WTC11 (cell line): ENCODE data around the gene RNF167. TPM values are rescaled to one million over a fixed set of nuclear protein-coding genes. Genes with fewer than 3 reads are reported as not detected.
A peak's percentile ranks its signal among the peaks of the same experiment; 100 is the strongest.

ENCODE experiments used
- ATAC-seq: fragments of 200-7000 bp; cut with Tn5 transposase; 2 replicates; pipeline ENCODE4 v1.10.0; 2021; ENCODE audit warnings: mild to moderate bottlenecking, moderate library complexity
- CTCF ChIA-PET: fragments of 300-600 bp; sonication (Branson Sonifier 250); formaldehyde crosslinking; loops from one replicate; lab custom pipeline; 2021; ENCODE audit warnings: antibody characterized with exemption; lab: Charles Lee
- POLR2A ChIA-PET: fragments of 350-600 bp; sonication (Branson Sonifier 250); formaldehyde crosslinking; loops from one replicate; lab custom pipeline; 2021; ENCODE audit warnings: antibody characterized with exemption; lab: Charles Lee
- DNase-seq: peaks from one replicate; pipeline ENCODE4 v3.0.0; 2021; ENCODE audit warnings: low spot score
- H3K27ac Mint-ChIP-seq: 2 replicates; pipeline ENCODE4 v1.8.0; 2021; ENCODE audit warnings: mixed read lengths
- H3K27me3 Mint-ChIP-seq: 2 replicates; pipeline ENCODE4 v1.8.0; 2021; ENCODE audit warnings: low read depth, mild to moderate bottlenecking, moderate library complexity, mixed read lengths
- H3K36me3 Mint-ChIP-seq: 2 replicates; pipeline ENCODE4 v1.8.0; 2021; ENCODE audit warnings: mixed read lengths
- H3K4me1 Mint-ChIP-seq: 2 replicates; pipeline ENCODE4 v1.8.0; 2022; ENCODE audit warnings: mixed read lengths
- H3K4me3 Mint-ChIP-seq: 2 replicates; pipeline ENCODE4 v1.8.0; 2021; ENCODE audit warnings: mild to moderate bottlenecking, moderate library complexity, mixed read lengths
- H3K9me3 Mint-ChIP-seq: 2 replicates; pipeline ENCODE4 v1.8.0; 2021; ENCODE audit warnings: mixed read lengths
- CREM ChIP-seq: sonication (generic); formaldehyde crosslinking; IDR thresholded peaks from 2 replicates; pipeline ENCODE4 v1.8.1; 2022; ENCODE audit warnings: mild to moderate bottlenecking, missing genetic modification reagents, moderate library complexity
- FOXJ3 ChIP-seq: sonication (generic); formaldehyde crosslinking; IDR thresholded peaks from 2 replicates; pipeline ENCODE4 v1.9.0; 2021; ENCODE audit warnings: missing genetic modification reagents, mild to moderate bottlenecking, borderline replicate concordance
- FOXK1 ChIP-seq: sonication (generic); formaldehyde crosslinking; IDR thresholded peaks from 2 replicates; pipeline ENCODE4 v1.8.0; 2022; ENCODE audit warnings: mild to moderate bottlenecking, moderate library complexity, missing genetic modification reagents
- FOXP1 ChIP-seq: sonication (generic); formaldehyde crosslinking; IDR thresholded peaks from 2 replicates; pipeline ENCODE4 v1.8.0; 2022; ENCODE audit warnings: missing genetic modification reagents, mild to moderate bottlenecking, moderate library complexity, borderline replicate concordance
- JUN ChIP-seq: sonication (generic); formaldehyde crosslinking; IDR thresholded peaks from 2 replicates; pipeline ENCODE4 v1.8.0; 2023; ENCODE audit warnings: mild to moderate bottlenecking, missing genetic modification reagents
- KAT7 ChIP-seq: sonication (generic); formaldehyde crosslinking; IDR thresholded peaks from 2 replicates; pipeline ENCODE4 v1.8.1; 2023; ENCODE audit warnings: missing genetic modification reagents, mild to moderate bottlenecking, borderline replicate concordance
- NFE2L1 ChIP-seq: sonication (generic); formaldehyde crosslinking; IDR thresholded peaks from 2 replicates; pipeline ENCODE4 v1.8.1; 2023; ENCODE audit warnings: missing genetic modification reagents
- RELA ChIP-seq: sonication (generic); formaldehyde crosslinking; IDR thresholded peaks from 2 replicates; pipeline ENCODE4 v1.8.1; 2022; ENCODE audit warnings: missing genetic modification reagents, mild to moderate bottlenecking, borderline replicate concordance
- ZBTB21 ChIP-seq: sonication (generic); formaldehyde crosslinking; IDR thresholded peaks from 2 replicates; pipeline ENCODE4 v1.8.1; 2023; ENCODE audit warnings: mild to moderate bottlenecking, missing genetic modification reagents, borderline replicate concordance
- ZNF263 ChIP-seq: sonication (generic); formaldehyde crosslinking; IDR thresholded peaks from 2 replicates; pipeline ENCODE4 v1.8.1; 2022; ENCODE audit warnings: low read depth, mild to moderate bottlenecking, moderate library complexity, missing genetic modification reagents
- ZNF671 ChIP-seq: fragments of 250-450 bp; sonication (Bioruptor Pico); IDR thresholded peaks from 2 replicates; pipeline ENCODE4 v1.8.0; 2021; ENCODE audit warnings: mild to moderate bottlenecking
- total RNA-seq: library from RNA; stranded (reverse); gene quantifications from 3 replicates; pipeline ENCODE4 v1.2.3, GENCODE V29; 2021
- TF ChIP-seq, protein P1 (sequence below): sonication (generic); formaldehyde crosslinking; IDR thresholded peaks from 2 replicates; pipeline ENCODE4 v1.8.1; 2023; ENCODE audit warnings: mild to moderate bottlenecking, missing genetic modification reagents, borderline replicate concordance
- TF ChIP-seq, protein P2 (sequence below): sonication (generic); formaldehyde crosslinking; IDR thresholded peaks from 2 replicates; pipeline ENCODE4 v1.8.0; 2023; ENCODE audit warnings: missing genetic modification reagents, mild to moderate bottlenecking, borderline replicate concordance
- TF ChIP-seq, protein P3 (sequence below): sonication (generic); formaldehyde crosslinking; IDR thresholded peaks from 2 replicates; pipeline ENCODE4 v1.8.1; 2022; ENCODE audit warnings: mild to moderate bottlenecking, moderate library complexity, missing genetic modification reagents
- TF ChIP-seq, protein P4 (sequence below): fragments of 250-450 bp; sonication (Bioruptor Pico); IDR thresholded peaks from 2 replicates; pipeline ENCODE4 v1.8.0; 2021; ENCODE audit warnings: mild to moderate bottlenecking
- TF ChIP-seq, protein P5 (sequence below): sonication (generic); formaldehyde crosslinking; IDR thresholded peaks from 2 replicates; pipeline ENCODE4 v1.8.0; 2022; ENCODE audit warnings: mild to moderate bottlenecking, missing genetic modification reagents
- TF ChIP-seq, protein P6 (sequence below): sonication (generic); formaldehyde crosslinking; IDR thresholded peaks from 2 replicates; pipeline ENCODE4 v1.8.0; 2023; ENCODE audit warnings: missing genetic modification reagents
- TF ChIP-seq, protein P7 (sequence below): sonication (generic); formaldehyde crosslinking; IDR thresholded peaks from 2 replicates; pipeline ENCODE4 v1.8.1; 2023; ENCODE audit warnings: mild to moderate bottlenecking, moderate library complexity, missing genetic modification reagents

RNF167 gene
- total RNA-seq, 1 experiment from 2014 or later, result 143 TPM

DNA sequence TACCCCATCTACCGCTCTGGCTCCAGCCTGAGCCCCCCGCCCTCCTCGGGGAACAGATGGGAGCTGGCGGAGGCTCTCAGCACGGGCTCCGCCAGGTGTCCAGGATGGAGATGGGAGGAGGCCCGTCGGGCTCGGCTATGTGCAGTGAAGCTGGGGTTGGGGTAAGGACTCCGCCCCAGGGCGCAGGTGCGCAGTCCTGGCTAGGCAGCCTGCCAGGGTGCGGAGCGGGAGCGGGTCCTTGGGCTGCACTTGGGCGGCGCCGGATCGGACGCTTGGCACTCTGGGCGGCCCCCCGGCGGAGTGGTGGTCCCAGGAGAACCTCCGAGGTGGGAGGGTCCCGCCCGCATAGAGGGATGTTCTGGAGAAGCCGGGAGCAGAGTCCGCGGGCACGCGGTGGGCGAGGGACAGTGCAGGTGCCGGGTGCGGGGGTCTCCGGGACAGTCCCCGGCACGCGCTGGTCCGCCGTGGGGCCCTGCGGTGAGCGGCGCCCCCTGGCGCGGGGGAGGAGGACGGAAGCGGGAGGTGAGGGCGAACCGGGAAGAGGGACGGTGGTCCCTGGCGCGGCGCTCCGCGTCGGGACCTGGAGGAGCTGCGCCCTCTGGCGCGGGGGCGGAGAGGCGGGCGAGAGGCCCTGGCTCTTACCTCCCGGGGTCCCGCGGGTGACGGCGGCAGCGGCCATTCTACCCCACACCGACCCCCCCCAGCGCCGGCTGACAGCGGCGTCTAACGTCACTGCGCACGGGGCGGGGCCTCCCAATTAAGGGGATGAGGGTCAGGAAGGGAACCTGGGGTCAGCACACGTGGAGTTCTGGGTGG, 47.1 kb downstream of the RNF167 start, which contains the start of gene CAMTA2:
Gene CAMTA2 (minus strand): TSS at position 725 of the 816 bp plus-strand sequence. CDS start 1,453 bp downstream, outside the sequence.
- DNase-seq (peak; percentile 88), ATAC-seq (peak; percentile 77)
- Mint-ChIP-seq H3K9me3 (no peaks in the 10 kb centered on the region), H3K4me3 (peak within 1 kb of the TSS; percentile 77), H3K27me3 (peaks cover 44% of the 10 kb centered on the region), H3K4me1 (peaks cover 25% of the 10 kb centered on the region), H3K27ac (no peak within 1 kb of the TSS), H3K36me3 (no peaks in the 10 kb centered on the region)
- POLR2A ChIA-PET, result interaction anchor here (0.6 to 3.0 kb wide), 5 partner anchors 10 to 35 kb away, joined by 3 to 12 read pairs (median 3); partner anchors contain the start of genes INCA1, KIF1C and SPAG7
- CTCF ChIA-PET, result interaction anchor here (0.6 to 4.0 kb wide), 22 partner anchors 10 to 286 kb away, joined by 3 to 27 read pairs (median 4); partner anchors contain the start of genes INCA1, KIF1C, RNF167 and SLC25A11
- peak; percentile 27; the same call in 1 of the 2 replicates for TF ChIP-seq KAT7 (CRISPR knock-in tag)
- TF ChIP-seq, protein P1, sequence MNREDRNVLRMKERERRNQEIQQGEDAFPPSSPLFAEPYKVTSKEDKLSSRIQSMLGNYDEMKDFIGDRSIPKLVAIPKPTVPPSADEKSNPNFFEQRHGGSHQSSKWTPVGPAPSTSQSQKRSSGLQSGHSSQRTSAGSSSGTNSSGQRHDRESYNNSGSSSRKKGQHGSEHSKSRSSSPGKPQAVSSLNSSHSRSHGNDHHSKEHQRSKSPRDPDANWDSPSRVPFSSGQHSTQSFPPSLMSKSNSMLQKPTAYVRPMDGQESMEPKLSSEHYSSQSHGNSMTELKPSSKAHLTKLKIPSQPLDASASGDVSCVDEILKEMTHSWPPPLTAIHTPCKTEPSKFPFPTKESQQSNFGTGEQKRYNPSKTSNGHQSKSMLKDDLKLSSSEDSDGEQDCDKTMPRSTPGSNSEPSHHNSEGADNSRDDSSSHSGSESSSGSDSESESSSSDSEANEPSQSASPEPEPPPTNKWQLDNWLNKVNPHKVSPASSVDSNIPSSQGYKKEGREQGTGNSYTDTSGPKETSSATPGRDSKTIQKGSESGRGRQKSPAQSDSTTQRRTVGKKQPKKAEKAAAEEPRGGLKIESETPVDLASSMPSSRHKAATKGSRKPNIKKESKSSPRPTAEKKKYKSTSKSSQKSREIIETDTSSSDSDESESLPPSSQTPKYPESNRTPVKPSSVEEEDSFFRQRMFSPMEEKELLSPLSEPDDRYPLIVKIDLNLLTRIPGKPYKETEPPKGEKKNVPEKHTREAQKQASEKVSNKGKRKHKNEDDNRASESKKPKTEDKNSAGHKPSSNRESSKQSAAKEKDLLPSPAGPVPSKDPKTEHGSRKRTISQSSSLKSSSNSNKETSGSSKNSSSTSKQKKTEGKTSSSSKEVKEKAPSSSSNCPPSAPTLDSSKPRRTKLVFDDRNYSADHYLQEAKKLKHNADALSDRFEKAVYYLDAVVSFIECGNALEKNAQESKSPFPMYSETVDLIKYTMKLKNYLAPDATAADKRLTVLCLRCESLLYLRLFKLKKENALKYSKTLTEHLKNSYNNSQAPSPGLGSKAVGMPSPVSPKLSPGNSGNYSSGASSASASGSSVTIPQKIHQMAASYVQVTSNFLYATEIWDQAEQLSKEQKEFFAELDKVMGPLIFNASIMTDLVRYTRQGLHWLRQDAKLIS (CRISPR knock-in tag), result no peak
- TF ChIP-seq, protein P2, sequence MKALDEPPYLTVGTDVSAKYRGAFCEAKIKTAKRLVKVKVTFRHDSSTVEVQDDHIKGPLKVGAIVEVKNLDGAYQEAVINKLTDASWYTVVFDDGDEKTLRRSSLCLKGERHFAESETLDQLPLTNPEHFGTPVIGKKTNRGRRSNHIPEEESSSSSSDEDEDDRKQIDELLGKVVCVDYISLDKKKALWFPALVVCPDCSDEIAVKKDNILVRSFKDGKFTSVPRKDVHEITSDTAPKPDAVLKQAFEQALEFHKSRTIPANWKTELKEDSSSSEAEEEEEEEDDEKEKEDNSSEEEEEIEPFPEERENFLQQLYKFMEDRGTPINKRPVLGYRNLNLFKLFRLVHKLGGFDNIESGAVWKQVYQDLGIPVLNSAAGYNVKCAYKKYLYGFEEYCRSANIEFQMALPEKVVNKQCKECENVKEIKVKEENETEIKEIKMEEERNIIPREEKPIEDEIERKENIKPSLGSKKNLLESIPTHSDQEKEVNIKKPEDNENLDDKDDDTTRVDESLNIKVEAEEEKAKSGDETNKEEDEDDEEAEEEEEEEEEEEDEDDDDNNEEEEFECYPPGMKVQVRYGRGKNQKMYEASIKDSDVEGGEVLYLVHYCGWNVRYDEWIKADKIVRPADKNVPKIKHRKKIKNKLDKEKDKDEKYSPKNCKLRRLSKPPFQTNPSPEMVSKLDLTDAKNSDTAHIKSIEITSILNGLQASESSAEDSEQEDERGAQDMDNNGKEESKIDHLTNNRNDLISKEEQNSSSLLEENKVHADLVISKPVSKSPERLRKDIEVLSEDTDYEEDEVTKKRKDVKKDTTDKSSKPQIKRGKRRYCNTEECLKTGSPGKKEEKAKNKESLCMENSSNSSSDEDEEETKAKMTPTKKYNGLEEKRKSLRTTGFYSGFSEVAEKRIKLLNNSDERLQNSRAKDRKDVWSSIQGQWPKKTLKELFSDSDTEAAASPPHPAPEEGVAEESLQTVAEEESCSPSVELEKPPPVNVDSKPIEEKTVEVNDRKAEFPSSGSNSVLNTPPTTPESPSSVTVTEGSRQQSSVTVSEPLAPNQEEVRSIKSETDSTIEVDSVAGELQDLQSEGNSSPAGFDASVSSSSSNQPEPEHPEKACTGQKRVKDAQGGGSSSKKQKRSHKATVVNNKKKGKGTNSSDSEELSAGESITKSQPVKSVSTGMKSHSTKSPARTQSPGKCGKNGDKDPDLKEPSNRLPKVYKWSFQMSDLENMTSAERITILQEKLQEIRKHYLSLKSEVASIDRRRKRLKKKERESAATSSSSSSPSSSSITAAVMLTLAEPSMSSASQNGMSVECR, result peak; percentile 97; the same call in 1 of the 2 replicates
- TF ChIP-seq, protein P3, sequence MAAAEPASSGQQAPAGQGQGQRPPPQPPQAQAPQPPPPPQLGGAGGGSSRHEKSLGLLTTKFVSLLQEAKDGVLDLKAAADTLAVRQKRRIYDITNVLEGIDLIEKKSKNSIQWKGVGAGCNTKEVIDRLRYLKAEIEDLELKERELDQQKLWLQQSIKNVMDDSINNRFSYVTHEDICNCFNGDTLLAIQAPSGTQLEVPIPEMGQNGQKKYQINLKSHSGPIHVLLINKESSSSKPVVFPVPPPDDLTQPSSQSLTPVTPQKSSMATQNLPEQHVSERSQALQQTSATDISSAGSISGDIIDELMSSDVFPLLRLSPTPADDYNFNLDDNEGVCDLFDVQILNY (CRISPR knock-in tag), result peak; percentile 9; the same call in 1 of the 2 replicates
- TF ChIP-seq, protein P4, sequence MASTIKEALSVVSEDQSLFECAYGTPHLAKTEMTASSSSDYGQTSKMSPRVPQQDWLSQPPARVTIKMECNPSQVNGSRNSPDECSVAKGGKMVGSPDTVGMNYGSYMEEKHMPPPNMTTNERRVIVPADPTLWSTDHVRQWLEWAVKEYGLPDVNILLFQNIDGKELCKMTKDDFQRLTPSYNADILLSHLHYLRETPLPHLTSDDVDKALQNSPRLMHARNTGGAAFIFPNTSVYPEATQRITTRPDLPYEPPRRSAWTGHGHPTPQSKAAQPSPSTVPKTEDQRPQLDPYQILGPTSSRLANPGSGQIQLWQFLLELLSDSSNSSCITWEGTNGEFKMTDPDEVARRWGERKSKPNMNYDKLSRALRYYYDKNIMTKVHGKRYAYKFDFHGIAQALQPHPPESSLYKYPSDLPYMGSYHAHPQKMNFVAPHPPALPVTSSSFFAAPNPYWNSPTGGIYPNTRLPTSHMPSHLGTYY (CRISPR knock-in tag), result no peak
- TF ChIP-seq, protein P5, sequence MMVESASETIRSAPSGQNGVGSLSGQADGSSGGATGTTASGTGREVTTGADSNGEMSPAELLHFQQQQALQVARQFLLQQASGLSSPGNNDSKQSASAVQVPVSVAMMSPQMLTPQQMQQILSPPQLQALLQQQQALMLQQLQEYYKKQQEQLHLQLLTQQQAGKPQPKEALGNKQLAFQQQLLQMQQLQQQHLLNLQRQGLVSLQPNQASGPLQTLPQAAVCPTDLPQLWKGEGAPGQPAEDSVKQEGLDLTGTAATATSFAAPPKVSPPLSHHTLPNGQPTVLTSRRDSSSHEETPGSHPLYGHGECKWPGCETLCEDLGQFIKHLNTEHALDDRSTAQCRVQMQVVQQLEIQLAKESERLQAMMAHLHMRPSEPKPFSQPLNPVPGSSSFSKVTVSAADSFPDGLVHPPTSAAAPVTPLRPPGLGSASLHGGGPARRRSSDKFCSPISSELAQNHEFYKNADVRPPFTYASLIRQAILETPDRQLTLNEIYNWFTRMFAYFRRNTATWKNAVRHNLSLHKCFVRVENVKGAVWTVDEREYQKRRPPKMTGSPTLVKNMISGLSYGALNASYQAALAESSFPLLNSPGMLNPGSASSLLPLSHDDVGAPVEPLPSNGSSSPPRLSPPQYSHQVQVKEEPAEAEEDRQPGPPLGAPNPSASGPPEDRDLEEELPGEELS, result 0 out of 2 replicates have a peak, but pooled peaks have one; percentile 17
- no peak for TF ChIP-seq NFE2L1 (CRISPR knock-in tag)
- TF ChIP-seq, protein P6, sequence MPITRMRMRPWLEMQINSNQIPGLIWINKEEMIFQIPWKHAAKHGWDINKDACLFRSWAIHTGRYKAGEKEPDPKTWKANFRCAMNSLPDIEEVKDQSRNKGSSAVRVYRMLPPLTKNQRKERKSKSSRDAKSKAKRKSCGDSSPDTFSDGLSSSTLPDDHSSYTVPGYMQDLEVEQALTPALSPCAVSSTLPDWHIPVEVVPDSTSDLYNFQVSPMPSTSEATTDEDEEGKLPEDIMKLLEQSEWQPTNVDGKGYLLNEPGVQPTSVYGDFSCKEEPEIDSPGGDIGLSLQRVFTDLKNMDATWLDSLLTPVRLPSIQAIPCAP (CRISPR knock-in tag), result no peak
- TF ChIP-seq RELA (CRISPR knock-in tag), result 0 out of 2 replicates have a peak, but pooled peaks have one; percentile 34
- TF ChIP-seq, protein P7, sequence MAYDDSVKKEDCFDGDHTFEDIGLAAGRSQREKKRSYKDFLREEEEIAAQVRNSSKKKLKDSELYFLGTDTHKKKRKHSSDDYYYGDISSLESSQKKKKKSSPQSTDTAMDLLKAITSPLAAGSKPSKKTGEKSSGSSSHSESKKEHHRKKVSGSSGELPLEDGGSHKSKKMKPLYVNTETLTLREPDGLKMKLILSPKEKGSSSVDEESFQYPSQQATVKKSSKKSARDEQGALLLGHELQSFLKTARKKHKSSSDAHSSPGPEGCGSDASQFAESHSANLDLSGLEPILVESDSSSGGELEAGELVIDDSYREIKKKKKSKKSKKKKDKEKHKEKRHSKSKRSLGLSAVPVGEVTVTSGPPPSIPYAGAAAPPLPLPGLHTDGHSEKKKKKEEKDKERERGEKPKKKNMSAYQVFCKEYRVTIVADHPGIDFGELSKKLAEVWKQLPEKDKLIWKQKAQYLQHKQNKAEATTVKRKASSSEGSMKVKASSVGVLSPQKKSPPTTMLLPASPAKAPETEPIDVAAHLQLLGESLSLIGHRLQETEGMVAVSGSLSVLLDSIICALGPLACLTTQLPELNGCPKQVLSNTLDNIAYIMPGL, result peak; percentile 97; the same call in 1 of the 2 replicates
- TF ChIP-seq FOXJ3 (CRISPR knock-in tag), result no peak
- peak; percentile 48; the same call in 1 of the 2 replicates for TF ChIP-seq ZBTB21 (CRISPR knock-in tag)
- no peak for TF ChIP-seq CREM
- TF ChIP-seq ZNF263 (CRISPR knock-in tag), result peak; percentile 24; the same call in 1 of the 2 replicates
- peak; percentile 42; the same call in 1 of the 2 replicates for TF ChIP-seq JUN (CRISPR knock-in tag)
- TF ChIP-seq FOXK1, result peak; percentile 34; the same call in 1 of the 2 replicates
- no peak for TF ChIP-seq FOXP1
- TF ChIP-seq ZNF671 (CRISPR knock-in tag), result no peak
